Activated T-helper 1 cell treated with anti-CD3 and anti-CD28 coated beads, Interleukin-12 subunit alpha, Interleukin-12 subunit beta, Interleukin-2, Interleukin-4 antibody, amounts not matched to agents 30 ng/mL and 10 ng/mL and 1 ng/mL, durations not matched to agents 14 hours and 24 hours and 36 hours (primary cell): ENCODE data around the gene EXD2. TPM values are rescaled to one million over a fixed set of nuclear protein-coding genes. Genes with fewer than 3 reads are reported as not detected.
"Not testable (repeated sequence)": the region's sequence is repeated elsewhere in the genome, so short reads cannot be mapped to it uniquely, and the experiment has no call there.

Experiments used
- DNase-seq: peaks from one replicate; pipeline ENCODE4 v3.0.0; 2021; ENCODE audit warnings: low spot score
- H3K27ac Mint-ChIP-seq: one replicate; pipeline ENCODE4 v1.8.0; 2021; ENCODE audit warnings: mild to moderate bottlenecking, mixed read lengths
- H3K27me3 Mint-ChIP-seq: one replicate; pipeline ENCODE4 v1.8.0; 2022; ENCODE audit warnings: mild to moderate bottlenecking, moderate library complexity, mixed read lengths; ENCODE audit not compliant: insufficient read depth
- H3K36me3 Mint-ChIP-seq: one replicate; pipeline ENCODE4 v1.8.0; 2021; ENCODE audit warnings: low read depth, mixed read lengths
- H3K4me1 Mint-ChIP-seq: one replicate; pipeline ENCODE4 v1.8.0; 2021; ENCODE audit warnings: low read depth, mixed read lengths
- H3K4me3 Mint-ChIP-seq: one replicate; pipeline ENCODE4 v1.8.0; 2021; ENCODE audit warnings: mild to moderate bottlenecking, moderate library complexity, mixed read lengths
- H3K9me3 Mint-ChIP-seq: one replicate; pipeline ENCODE4 v1.8.0; 2021; ENCODE audit warnings: mixed read lengths
- intact Hi-C: fragments of 100-400 bp; cut with micrococcal nuclease; formaldehyde crosslinking; loops from one replicate; pipeline ENCODE4 v1.15.1; 2024
- total RNA-seq: library from RNA; stranded (reverse); gene quantifications from 2 replicates; pipeline ENCODE4 v1.2.3, GENCODE V29; 2022

Gene EXD2
- total RNA-seq, 1 donor from 2014 or later = 6.5 TPM

DNA sequence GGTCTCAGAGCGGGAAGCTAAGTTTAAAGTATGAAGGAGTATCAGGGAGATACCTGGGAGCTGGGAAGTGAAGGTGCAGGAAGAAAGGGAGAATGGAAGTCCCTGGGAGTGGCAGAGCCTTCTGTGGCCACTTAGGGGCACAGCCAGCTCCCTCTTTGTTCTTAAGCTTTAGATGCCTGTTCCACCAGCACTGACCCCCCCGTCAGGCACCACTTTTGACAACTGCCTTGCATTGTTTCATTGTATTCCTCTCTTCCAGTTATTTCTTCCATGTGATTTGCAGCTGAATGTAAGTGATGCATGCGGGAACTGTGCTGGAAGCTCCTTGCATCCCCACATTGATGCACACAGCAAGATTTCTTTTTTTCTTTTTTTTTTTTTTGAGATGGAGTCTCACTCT lies 71.2 kb downstream of the EXD2 start:
- H3K4me1 Mint-ChIP-seq = peaks cover 6% of the 10 kb centered on the region
- H3K36me3 Mint-ChIP-seq = no peaks in the 10 kb centered on the region
- intact Hi-C loops = loop anchor here (5.0 kb wide), 1 partner anchor 310 kb away; the partner anchor contains the start of gene CCDC177
- no peak for DNase-seq
- no peaks in the 10 kb centered on the region for H3K9me3 Mint-ChIP-seq
- H3K27me3 Mint-ChIP-seq = peaks cover 48% of the 10 kb centered on the region
- H3K4me3 Mint-ChIP-seq = no peak overlapping the region
- H3K27ac Mint-ChIP-seq = no peak overlapping the region

DNA sequence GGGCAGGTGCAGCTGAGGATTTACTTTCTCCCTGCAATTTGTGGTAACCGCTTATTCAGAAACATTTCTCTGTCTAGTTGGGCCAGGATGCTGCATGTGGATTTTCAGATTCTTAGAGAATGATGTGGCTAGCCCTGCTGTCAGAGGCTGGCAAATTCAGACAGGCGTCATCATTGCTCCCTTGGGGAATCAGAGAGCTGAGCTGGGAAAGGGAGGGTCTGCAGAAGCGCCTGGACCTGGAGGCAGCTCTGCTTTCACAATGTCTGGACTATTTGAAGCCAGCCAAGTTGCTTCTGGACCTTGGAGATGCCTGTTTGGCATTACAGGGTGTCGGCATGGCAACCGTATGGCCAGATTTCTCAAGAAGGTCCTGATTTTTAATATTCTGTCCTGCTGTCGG lies 72.1 kb downstream of the EXD2 start:
- Mint-ChIP-seq H3K4me3 (no peak overlapping the region), H3K4me1 (peaks cover 6% of the 10 kb centered on the region), H3K27ac (no peak overlapping the region), H3K36me3 (no peaks in the 10 kb centered on the region), H3K9me3 (no peaks in the 10 kb centered on the region), H3K27me3 (peaks cover 41% of the 10 kb centered on the region)
- intact Hi-C loops = loop anchor here (5.0 kb wide), 1 partner anchor 309 kb away; the partner anchor contains the start of gene CCDC177
- DNase-seq = no peak

DNA sequence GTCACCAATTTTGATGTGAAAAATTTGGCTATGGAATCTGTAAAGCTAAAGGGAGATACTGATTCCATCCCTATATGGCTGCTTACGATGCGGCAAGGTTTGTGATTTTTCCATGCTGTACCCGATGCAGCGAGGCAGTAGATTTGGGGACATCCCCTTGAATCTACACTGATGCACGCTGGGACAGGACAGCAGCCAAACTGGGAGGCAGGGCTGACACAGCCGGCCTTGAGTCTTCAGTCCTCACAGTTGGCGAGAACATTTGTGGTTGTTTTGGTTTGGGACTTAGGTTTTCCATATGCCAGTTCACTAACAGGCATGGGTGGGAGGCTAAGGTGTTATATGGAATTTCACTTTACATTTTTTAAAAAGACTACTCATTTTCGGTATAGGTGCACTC lies 72.5 kb downstream of the EXD2 start:
- Mint-ChIP-seq H3K9me3 (no peaks in the 10 kb centered on the region), H3K27ac (no peak overlapping the region), H3K4me3 (no peak overlapping the region), H3K36me3 (no peaks in the 10 kb centered on the region), H3K27me3 (peaks cover 37% of the 10 kb centered on the region), H3K4me1 (peaks cover 6% of the 10 kb centered on the region)
- DNase-seq = no peak
- intact Hi-C loops = loop anchor here (5.0 kb wide), 1 partner anchor 309 kb away; the partner anchor contains the start of gene CCDC177

DNA sequence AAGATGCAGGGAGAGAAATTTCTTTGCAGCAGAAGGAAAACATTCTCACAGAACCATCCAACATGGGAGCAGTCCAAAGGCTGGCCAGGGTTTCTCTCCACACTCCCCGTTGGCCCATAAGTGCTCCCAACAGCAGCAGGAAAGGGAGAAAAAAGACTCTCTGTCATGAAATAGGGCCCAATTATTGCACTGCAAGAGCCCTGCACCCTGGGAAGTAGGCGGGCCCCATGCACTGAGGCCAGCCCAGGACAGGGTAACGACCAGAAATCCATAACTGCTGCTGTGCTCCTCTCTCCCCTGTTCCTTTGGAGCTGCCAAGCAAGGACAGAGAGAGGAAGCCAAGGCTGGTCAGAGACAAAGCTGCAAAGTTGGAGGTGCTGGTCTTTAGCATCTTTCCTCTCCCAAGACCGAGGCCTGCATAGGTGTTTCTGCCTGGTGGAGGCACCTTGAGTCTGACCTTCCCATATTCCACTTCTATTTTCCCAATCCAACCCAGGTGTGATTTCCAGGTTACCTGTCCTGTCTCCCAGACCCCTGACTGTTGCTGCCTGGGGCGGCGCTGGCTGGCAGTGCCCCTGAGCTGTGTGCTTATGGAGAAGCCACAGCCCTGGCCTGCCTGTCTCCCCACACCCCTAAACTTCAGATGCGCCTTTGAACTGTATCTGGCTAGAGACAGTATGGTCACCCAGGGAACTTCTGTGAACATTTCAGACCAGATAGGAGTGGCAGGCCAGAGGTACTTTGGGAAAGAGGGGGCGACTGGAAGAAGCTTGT lies 75.5 kb downstream of the EXD2 start:
- Mint-ChIP-seq H3K4me3 (no peak overlapping the region), H3K4me1 (no peaks in the 10 kb centered on the region), H3K27me3 (peaks cover 23% of the 10 kb centered on the region), H3K36me3 (no peaks in the 10 kb centered on the region), H3K9me3 (no peaks in the 10 kb centered on the region), H3K27ac (no peak overlapping the region)
- intact Hi-C loops = no loop called here
- DNase-seq = no peak

DNA sequence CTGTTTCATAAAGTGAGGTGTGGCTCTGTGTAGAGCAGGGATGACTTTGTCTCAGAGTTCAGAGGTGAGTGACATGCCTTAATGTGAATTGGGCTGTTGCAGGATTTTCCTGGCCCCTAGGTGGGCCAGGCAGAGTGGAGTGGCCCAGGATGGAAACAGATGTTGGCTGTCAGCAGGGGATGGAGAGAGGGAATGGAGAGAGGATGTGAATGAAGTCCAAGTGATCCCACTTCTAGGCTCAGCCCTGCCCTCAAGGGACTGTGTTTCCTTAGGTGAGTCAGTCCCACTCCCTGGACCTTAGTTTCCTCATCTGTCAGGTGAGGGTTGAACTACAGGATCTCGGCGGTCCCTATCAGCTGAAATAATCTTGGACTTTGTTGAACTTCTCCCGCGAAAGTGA lies 76.2 kb downstream of the EXD2 start:
- intact Hi-C loops = no loop called here
- Mint-ChIP-seq H3K27ac (no peak overlapping the region), H3K4me3 (no peak overlapping the region), H3K27me3 (peaks cover 15% of the 10 kb centered on the region), H3K4me1 (no peaks in the 10 kb centered on the region), H3K36me3 (no peaks in the 10 kb centered on the region), H3K9me3 (no peaks in the 10 kb centered on the region)
- no peak for DNase-seq

DNA sequence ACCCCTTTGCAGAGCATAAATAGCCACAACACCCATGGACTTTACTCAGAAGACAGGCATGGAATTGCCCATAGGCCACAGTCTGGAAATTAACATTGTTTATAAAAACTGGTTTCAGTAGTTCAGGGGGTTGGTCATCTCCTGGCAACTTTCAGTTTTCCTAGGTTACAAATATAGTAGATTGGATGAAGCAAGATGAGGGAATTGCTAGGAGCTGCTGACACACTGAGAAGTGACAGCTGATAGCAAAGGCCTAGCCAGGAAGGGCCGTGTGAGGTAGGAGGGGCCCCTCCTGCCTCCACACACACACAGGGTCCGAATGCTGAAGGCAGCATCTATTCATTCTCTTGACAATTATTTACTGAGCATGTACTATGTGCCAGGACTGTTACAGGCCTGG lies 76.9 kb downstream of the EXD2 start:
- no peaks in the 10 kb centered on the region for H3K9me3 Mint-ChIP-seq
- no peak for DNase-seq

DNA sequence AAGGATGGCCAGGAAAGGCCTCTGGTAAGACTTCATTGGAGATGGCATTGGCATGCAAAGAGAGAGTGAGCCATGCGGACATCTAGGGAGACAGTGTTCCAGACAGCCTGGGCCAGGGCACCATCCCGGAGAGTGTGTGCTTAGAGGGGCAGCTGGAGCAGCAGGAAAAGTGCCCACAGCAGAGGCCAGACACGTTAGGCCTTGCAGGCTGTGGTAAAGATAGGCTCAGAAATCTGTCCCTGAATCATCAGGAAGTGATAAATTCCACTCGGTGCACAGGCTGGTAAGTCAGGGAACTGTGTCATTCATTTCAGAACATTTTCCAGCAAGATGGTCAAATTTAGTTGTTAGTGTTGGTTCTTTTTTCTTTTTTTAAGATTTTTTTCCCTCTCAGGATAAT lies 77.5 kb downstream of the EXD2 start:
- Mint-ChIP-seq H3K27ac (no peak overlapping the region), H3K27me3 (peaks cover 8% of the 10 kb centered on the region)

More for the DNA sequence above, 76.9 kb downstream of the EXD2 start:
- Mint-ChIP-seq H3K4me3 (no peak overlapping the region), H3K27ac (no peak overlapping the region), H3K27me3 (peaks cover 10% of the 10 kb centered on the region), H3K4me1 (no peaks in the 10 kb centered on the region), H3K36me3 (no peaks in the 10 kb centered on the region)
- intact Hi-C loops = no loop called here

DNA sequence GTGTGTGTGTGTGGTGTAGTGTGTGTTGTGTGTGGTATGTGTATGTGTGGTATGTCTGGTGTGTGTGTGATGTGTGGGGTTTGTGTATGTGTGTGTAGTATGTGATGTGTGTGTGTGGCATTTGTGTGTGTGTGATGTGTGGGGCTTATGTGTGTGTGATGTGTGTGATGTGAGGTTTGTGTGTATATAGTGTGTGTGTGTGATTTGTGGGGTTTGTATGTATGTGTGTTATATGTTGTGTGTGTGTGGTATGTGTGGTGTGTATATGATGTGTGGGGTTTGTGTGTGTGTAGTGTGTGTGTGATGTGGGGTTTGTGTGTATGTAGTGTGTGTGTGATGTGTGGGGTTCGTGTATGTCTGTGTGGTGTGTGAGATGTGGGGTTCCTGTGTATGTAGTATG lies 78.1 kb downstream of the EXD2 start:
- no peaks in the 10 kb centered on the region for H3K9me3 Mint-ChIP-seq
- intact Hi-C loops = no loop called here
- peaks cover 6% of the 10 kb centered on the region for H3K27me3 Mint-ChIP-seq
- no peak for DNase-seq
- no peak overlapping the region for H3K27ac Mint-ChIP-seq
- no peaks in the 10 kb centered on the region for H3K4me1 Mint-ChIP-seq
- no peak overlapping the region for H3K4me3 Mint-ChIP-seq
- no peaks in the 10 kb centered on the region for H3K36me3 Mint-ChIP-seq

More for the DNA sequence above, 77.5 kb downstream of the EXD2 start:
- H3K36me3 Mint-ChIP-seq = no peaks in the 10 kb centered on the region
- H3K9me3 Mint-ChIP-seq = no peaks in the 10 kb centered on the region
- no peak for DNase-seq
- no peak overlapping the region for H3K4me3 Mint-ChIP-seq
- H3K4me1 Mint-ChIP-seq = no peaks in the 10 kb centered on the region
- intact Hi-C loops = no loop called here

DNA sequence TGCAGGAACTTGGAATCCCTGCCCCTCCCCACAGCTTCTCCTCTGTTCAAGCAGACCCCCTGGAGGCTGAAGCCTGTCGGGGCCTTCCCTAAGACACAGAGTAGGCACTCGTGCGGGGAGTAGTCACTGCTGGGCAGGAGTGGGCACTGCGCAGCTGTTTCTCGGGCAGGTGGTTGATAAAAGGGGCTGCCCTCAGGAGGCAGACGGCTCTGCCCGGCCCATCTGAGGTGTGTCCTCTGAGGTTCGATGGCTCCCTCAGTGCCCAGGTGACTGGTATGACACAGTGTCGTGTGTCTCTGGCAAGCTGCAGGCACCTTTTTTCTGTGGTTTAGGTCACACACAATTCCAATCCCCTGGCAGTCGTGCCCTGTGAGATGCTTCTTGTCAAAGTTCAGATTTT lies 78.8 kb downstream of the EXD2 start:
- no peak for DNase-seq

DNA sequence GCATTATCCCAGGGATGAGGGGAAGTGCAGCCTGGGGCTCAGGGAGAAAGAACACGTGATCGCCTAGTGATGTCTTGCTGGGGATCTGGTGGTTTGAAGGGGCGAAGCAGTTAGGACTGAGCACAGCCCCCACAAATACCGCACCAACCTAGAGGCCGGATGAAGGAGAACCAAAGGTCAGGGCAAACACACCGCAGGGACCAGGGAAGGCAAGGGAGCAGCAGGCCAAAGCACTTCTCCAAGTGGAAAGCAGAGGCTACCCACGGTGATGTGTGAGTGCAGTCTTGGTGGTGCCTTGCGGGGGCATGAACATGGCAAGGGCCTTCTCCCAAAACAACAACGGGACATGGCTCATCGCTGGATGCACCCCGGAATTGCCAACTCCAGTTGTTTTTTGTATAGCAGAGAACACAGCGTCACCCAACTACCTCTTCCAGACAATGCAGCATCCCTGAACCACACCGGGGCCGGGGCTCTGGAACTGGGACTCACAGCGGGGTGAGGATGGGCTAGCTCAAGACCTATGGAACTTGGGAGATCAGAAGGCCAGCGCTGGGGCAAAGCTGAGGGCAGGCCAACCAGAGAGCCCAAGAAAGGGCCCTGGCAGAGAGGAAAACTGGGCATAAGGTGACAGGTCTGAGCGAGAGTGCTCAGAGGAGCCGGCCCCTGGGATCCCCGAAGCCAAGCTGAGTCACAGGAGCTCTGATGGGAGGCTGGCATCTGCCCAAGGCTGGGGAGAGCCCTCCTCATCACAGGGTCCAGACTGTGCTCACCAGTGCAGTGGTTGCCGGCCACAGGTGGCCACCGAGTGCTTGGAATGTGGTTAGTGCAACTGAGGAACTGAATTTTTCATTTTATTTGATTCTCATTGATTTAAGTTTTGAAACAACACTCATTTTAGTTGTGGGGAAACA lies 79.8 kb downstream of the EXD2 start:
- no peak for DNase-seq

More for the DNA sequence above, 78.8 kb downstream of the EXD2 start:
- H3K4me1 Mint-ChIP-seq = no peaks in the 10 kb centered on the region
- no peak overlapping the region for H3K27ac Mint-ChIP-seq
- no peak overlapping the region for H3K4me3 Mint-ChIP-seq
- intact Hi-C loops = no loop called here
- no peaks in the 10 kb centered on the region for H3K9me3 Mint-ChIP-seq
- peaks cover 7% of the 10 kb centered on the region for H3K27me3 Mint-ChIP-seq
- H3K36me3 Mint-ChIP-seq = no peaks in the 10 kb centered on the region

DNA sequence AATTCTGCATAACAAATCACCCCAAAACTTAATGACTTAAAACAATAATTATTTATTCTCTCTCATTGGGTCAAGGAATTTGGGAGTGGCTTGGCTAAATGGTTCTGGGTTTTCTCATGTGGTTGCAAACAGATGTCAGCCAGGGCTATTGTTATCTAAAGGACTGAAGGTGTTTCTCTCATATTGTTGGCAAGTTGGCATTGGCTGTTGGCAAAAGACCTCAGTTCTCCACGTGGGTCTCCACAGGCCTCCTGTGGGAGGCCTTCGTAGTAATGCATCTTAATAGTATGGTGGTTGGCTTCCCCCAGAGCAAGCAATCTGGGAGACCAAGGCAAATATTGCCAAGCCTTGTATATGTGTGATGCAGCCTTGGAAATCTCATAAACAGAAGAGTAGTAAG lies 83.0 kb downstream of the EXD2 start:
- no peak for DNase-seq
- no peaks in the 10 kb centered on the region for H3K36me3 Mint-ChIP-seq
- no peak overlapping the region for H3K4me3 Mint-ChIP-seq
- peaks cover 12% of the 10 kb centered on the region for H3K27me3 Mint-ChIP-seq
- H3K9me3 Mint-ChIP-seq = no peaks in the 10 kb centered on the region
- no peaks in the 10 kb centered on the region for H3K4me1 Mint-ChIP-seq
- H3K27ac Mint-ChIP-seq = no peak overlapping the region
- intact Hi-C loops = no loop called here

More for the DNA sequence above, 79.8 kb downstream of the EXD2 start:
- intact Hi-C loops = no loop called here
- H3K4me3 Mint-ChIP-seq = no peak overlapping the region
- no peaks in the 10 kb centered on the region for H3K36me3 Mint-ChIP-seq
- H3K9me3 Mint-ChIP-seq = no peaks in the 10 kb centered on the region
- H3K27ac Mint-ChIP-seq = no peak overlapping the region
- H3K4me1 Mint-ChIP-seq = no peaks in the 10 kb centered on the region
- peaks cover 8% of the 10 kb centered on the region for H3K27me3 Mint-ChIP-seq

DNA sequence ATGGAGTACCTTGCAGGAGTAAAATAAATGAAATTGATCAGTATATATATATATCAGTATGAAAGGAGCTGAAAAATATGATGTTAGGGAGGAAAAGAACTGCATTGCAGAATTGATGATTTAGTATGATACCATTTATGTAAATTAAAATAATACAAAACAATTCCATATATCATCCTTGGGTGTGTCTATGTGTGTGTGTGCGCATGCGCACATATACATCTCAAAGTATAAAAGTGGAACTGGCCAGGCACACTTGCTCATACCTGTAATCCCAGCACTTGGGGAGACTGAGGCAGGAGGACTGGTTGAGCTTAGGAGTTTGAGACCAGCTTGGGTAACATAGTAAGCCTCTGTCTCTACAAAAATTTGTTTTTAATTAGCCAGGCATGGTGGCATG lies 84.0 kb downstream of the EXD2 start:
- intact Hi-C loops = no loop called here
- DNase-seq = no peak
- peaks cover 14% of the 10 kb centered on the region for H3K27me3 Mint-ChIP-seq
- no peaks in the 10 kb centered on the region for H3K36me3 Mint-ChIP-seq
- no peaks in the 10 kb centered on the region for H3K4me1 Mint-ChIP-seq
- no peak overlapping the region for H3K4me3 Mint-ChIP-seq
- no peaks in the 10 kb centered on the region for H3K9me3 Mint-ChIP-seq
- no peak overlapping the region for H3K27ac Mint-ChIP-seq

DNA sequence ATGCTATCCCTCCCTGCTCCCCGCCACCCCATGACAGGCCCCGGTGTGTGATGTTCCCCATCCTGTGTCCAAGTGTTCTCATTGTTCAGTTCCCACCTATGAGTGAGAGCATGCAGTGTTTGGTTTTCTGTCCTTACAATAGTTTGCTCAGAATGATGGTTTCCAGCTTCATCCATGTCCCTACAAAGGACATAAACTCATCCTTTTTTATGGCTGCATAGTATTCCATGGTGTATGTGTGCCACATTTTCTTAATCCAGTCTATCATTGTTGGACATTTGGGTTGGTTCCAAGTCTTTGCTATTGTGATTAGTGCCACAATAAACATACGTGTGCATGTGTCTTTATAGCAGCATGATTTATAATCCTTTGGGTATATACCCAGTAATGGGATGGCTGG lies 86.1 kb downstream of the EXD2 start:
- H3K4me3 Mint-ChIP-seq, H3K36me3 Mint-ChIP-seq, H3K27ac Mint-ChIP-seq, H3K4me1 Mint-ChIP-seq, DNase-seq, intact Hi-C loops, H3K9me3 Mint-ChIP-seq: not testable (repeated sequence)
- peaks cover 14% of the 10 kb centered on the region for H3K27me3 Mint-ChIP-seq
